ENCODE results near the gene EEFSEC.

The EEFSEC gene

GRCh38 chr3:128409624-128410581 is 256.6 kb downstream of the EEFSEC start:
- no peak for DNase-seq (ENCODE audit: low read depth, low spot score)
- no peak overlapping the region for H3K4me3 ChIP-seq (ENCODE audit: low read length)

GRCh38 chr3:128410669-128411573 is 257.6 kb downstream of the EEFSEC start:
- no peak for DNase-seq (ENCODE audit: low read depth, low spot score)
- H3K4me3 ChIP-seq (ENCODE audit: low read length), result no peak overlapping the region

GRCh38 chr3:128411574-128412064 is 258.3 kb downstream of the EEFSEC start:
- H3K4me3 ChIP-seq (ENCODE audit: low read length), result no peak overlapping the region
- DNase-seq (ENCODE audit: low read depth, low spot score), result no peak

- no peak for DNase-seq (ENCODE audit: low read depth, low spot score)
These were observed 259.1 kb downstream of the EEFSEC start for GRCh38 chr3:128412180-128413002.

GRCh38 chr3:128413003-128413370 is 259.7 kb downstream of the EEFSEC start:
- no peak for DNase-seq (ENCODE audit: low read depth, low spot score)
- no peak overlapping the region for H3K4me3 ChIP-seq (ENCODE audit: low read length)

More at GRCh38 chr3:128412180-128413002, 259.1 kb downstream of the EEFSEC start:
- H3K4me3 ChIP-seq (ENCODE audit: low read length), result no peak overlapping the region

- DNase-seq (ENCODE audit: low read depth, low spot score), result no peak
- H3K4me3 ChIP-seq (ENCODE audit: low read length), result no peak overlapping the region
These were observed 260.3 kb downstream of the EEFSEC start for GRCh38 chr3:128413413-128414205.

GRCh38 chr3:128415200-128415772 is 262.0 kb downstream of the EEFSEC start:
- no peak overlapping the region for H3K4me3 ChIP-seq (ENCODE audit: low read length)
- no peak for DNase-seq (ENCODE audit: low read depth, low spot score)

GRCh38 chr3:128415773-128416577 is 262.7 kb downstream of the EEFSEC start:
- H3K4me3 ChIP-seq (ENCODE audit: low read length), result no peak overlapping the region
- DNase-seq (ENCODE audit: low read depth, low spot score), result no peak

GRCh38 chr3:128416578-128417211 is 263.4 kb downstream of the EEFSEC start:
- H3K4me3 ChIP-seq (ENCODE audit: low read length), result no peak overlapping the region
- no peak for DNase-seq (ENCODE audit: low read depth, low spot score)

- H3K4me3 ChIP-seq (ENCODE audit: low read length), result no peak overlapping the region
- no peak for DNase-seq (ENCODE audit: low read depth, low spot score)
These were observed 265.6 kb downstream of the EEFSEC start for GRCh38 chr3:128418900-128419299.

GRCh38 chr3:128419311-128419710 is 266.0 kb downstream of the EEFSEC start:
- no peak overlapping the region for H3K4me3 ChIP-seq (ENCODE audit: low read length)
- DNase-seq (ENCODE audit: low read depth, low spot score), result no peak

- no peak overlapping the region for H3K4me3 ChIP-seq (ENCODE audit: low read length)
- DNase-seq (ENCODE audit: low read depth, low spot score), result no peak
These were observed 267.0 kb downstream of the EEFSEC start for GRCh38 chr3:128420289-128420688.

- H3K4me3 ChIP-seq (ENCODE audit: low read length), result no peak overlapping the region
- no peak for DNase-seq (ENCODE audit: low read depth, low spot score)
These were observed 267.6 kb downstream of the EEFSEC start for GRCh38 chr3:128420720-128421438.

GRCh38 chr3:128421439-128421836 is 268.2 kb downstream of the EEFSEC start:
- H3K4me3 ChIP-seq (ENCODE audit: low read length), result no peak overlapping the region
- no peak for DNase-seq (ENCODE audit: low read depth, low spot score)

GRCh38 chr3:128421966-128422365 is 268.7 kb downstream of the EEFSEC start:
- no peak overlapping the region for H3K4me3 ChIP-seq (ENCODE audit: low read length)
- DNase-seq (ENCODE audit: low read depth, low spot score), result no peak
